GM18526 (cell line): ENCODE data around the gene KRTAP12-1.

Experiments used
- POLR2A ChIP-seq: IDR thresholded peaks from 3 replicates; pipeline ENCODE4 v1.6.1; 2011; ENCODE audit not compliant: insufficient read length; ENCODE audit errors: extremely low read depth

The KRTAP12-1 gene

GRCh38 chr21:44694776-44695175 lies 12.8 kb upstream of the KRTAP12-1 start:
- no peak for TF ChIP-seq POLR2A

- no peak for TF ChIP-seq POLR2A
Measured at GRCh38 chr21:44692798-44693512, 11.0 kb upstream of the KRTAP12-1 start.

DNA sequence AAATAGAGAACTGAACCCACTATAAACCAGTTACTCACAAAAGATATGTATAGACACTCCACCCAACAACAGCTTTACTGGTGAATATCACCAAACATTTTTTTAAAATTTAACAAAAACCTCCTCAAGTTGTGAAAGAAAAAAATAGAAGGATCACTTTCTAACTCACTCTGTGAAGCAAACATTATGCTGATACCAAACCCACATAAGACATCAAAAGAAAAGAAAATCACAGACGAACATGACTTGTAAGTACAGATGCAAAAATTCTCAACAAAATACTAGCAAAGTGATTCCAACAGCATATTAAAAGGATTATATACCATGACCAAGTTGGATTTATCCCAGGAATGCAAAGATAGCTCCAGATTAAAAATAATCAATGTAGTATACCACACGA lies 9.7 kb upstream of the KRTAP12-1 start:
- no peak for TF ChIP-seq POLR2A

DNA sequence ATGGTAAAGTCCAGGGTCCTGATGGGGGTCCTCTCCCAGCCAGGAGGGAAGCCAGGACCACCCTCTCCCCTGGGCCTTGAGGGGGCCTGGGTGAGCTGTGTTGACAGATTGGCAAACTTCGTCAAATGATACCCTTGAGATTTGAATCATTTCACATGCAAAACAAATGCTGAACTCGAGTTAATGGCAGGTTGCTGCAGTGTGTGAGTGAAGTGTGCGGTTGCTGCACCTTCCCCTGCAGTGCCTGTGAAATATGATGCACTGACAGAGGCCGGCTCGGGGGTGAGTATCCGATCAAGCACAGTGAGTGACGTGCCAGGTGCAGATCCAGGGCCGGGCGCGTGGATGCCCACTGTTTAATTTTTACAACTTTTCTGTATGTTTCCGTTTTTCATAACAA lies 5.7 kb upstream of the KRTAP12-1 start:
- no peak for TF ChIP-seq POLR2A

GRCh38 chr21:44686843-44687561 lies 5.0 kb upstream of the KRTAP12-1 start:
- no peak for TF ChIP-seq POLR2A

DNA sequence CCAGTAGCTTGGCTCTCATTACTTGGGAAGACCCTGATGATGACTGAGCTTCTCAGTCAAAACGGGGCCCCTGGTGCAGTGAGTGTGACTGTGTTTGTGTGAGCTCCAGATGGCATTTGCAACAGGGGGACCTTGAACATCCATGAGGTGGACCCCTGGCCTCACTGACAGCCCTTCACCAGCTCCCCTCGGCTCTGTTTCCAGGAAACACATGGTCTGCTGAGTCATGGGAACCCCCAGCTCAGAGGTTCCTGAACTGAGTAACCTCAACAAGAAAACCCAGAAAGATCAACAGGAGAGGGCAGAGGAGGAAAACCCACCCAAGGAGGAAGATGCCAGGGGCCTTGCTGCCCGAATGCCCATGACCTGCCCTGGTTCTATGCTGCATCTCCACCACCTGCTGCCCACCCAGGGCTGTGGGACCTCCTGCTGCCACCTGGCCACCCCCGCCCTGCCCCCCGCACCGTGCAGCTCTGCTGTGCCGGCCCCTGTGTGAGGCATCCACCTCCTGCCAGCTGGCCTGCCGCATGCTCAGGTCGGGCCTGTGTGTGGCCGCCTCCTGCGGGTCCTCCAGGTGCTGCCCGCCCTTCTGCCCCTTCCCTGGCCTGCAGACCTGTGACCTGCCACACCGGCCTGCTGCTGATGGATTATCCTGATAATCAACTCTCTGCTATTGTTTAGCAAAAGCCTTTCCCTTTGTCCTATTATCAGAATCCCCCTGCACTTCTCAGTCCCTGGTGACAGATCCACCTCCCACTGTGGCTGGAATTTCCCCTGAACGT lies 4.2 kb upstream of the KRTAP12-1 start:
- no peak for TF ChIP-seq POLR2A

DNA sequence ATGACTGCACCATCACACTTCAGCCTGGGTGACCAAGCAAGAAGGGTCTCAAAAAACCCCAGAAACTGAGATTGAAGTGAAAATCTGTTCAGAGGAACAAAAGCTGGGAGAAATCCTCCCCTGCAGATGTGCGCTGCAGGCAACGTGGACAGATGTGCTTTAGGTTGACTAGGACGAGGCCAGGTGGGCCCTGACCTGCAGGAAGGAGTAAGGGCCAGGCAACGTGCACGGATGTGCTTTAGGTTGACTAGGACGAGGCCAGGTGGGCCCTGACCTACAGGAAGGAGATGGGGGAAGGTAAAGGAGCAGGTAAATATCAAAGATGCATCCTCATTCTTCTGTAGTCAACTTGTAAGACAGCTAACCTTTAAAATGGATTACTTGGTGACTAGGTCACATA lies 2.5 kb upstream of the KRTAP12-1 start:
- TF ChIP-seq POLR2A, result no peak

DNA sequence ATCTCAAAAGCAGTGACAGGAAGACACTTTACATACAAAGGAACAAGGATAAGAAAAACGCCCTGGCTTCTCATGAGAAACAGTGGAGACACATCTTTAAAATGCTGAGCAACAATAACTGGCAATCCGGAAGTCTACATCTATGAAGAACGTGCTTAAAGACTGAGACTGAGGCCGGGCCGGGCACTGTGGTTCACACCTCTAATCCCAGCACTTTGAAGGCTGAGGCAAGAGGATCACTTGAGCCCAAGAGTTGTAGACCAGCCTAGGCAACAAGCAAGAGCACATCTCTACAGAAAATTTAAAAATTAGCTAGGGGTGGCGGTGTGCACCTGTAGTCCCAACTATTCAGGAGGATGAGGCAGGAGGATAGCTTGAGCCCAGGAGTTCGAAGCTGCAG lies 2.1 kb upstream of the KRTAP12-1 start:
- no peak for TF ChIP-seq POLR2A

DNA sequence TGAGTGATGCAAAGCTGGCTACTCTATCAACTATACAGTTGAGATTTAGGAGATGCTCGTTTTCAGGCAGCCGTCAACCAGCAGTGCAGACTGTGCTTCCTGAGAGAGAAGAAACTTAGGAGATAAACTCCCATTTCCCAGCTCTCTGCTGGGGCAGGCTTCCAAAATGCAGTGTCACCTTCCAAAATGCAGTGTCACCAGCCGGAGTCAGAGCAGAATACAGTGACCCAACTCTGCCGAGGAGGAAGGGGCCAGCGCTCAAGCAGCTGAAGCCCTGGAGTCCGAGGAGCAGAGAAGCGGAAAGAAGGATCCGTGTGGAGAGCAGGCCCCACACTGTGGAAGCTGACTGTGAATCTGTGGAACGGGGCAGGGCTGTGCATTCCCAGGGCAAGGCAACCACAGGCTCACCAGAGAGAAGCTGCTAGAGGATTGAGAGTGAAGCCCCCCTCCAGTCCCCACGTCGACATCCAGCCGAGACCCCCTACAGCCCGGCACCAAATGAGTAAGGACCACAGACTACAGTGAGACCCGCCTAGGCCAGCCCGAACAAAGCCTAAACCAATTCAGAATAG lies 703 bp upstream of the KRTAP12-1 start:
- no peak for TF ChIP-seq POLR2A

DNA sequence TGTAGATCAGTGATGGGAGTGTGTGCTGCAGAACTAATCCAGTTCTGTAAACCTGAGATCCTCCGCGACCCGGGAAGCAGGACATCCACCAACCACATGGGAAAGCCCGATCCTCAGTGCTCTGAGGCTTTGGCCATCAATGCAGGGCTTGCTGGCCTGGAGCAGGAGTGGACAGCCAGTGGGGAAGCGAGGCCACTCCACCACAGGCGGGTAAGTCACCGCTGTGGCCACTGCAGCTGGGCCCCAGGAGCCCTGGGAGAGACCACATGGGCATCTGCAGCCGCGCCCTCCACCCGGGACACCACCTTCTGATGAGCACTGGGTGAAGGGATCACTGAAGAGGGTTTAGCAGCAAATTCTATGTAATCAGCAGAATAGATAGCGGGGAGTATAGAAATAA lies 811 bp downstream of the KRTAP12-1 start:
- TF ChIP-seq POLR2A, result no peak

DNA sequence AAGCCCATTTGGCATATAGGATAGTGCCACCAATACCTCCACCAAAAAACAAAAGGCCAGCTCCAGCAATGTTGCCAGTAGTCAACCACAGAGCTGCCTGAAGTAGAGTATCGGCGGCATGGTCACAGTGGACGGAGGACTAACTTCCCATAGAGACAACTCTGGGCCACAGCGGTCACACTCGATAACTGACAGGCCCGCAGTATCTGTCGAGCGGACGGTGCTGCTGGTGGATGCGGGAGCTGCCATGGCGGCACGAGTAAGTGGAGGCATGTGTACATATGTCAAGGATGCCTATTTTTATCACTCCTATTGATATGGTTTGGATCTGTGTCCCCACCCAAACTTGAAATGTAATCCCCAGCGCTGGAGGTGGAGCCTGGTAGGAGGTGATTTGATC lies 4.1 kb downstream of the KRTAP12-1 start:
- TF ChIP-seq POLR2A, result no peak

- TF ChIP-seq POLR2A, result no peak
Measured at GRCh38 chr21:44671911-44672310, 10.1 kb downstream of the KRTAP12-1 start.

GRCh38 chr21:44670642-44671432 lies 11.1 kb downstream of the KRTAP12-1 start:
- TF ChIP-seq POLR2A, result no peak

DNA sequence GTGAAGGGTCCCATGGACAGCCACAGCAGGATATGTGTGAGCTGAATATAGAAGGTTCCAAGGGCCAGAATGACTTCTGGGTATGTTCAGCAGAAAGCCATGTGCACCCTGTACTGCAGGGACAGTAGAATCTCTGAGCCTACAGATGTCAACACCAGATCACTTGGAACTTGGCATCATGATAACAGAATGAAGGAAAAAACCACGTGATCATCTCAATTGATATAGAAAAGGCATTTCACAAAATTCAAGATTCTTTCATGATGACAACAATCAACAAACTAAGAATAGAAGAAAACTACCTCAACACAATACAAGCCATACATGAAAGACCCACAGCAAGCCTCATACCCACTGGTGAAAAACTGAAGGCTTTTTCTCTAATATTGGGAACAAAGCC lies 14.4 kb downstream of the KRTAP12-1 start:
- no peak for TF ChIP-seq POLR2A
